ENCODE results near the gene FBN2. TPM values are rescaled to one million over a fixed set of nuclear protein-coding genes. Genes with fewer than 3 reads are reported as not detected.

The FBN2 gene
- total RNA-seq, 1 experiment from 2014 or later = 0.42 TPM

GRCh38 chr5:128216860-128217531, 321.0 kb downstream of the FBN2 start:
- Histone ChIP-seq H3K36me3 (ENCODE audit: control insufficient read depth in 1 of 2, insufficient read depth in 2 of 2, low read length in 2 of 2) (no peaks in the 10 kb centered on the region), H2AFZ (ENCODE audit: low read depth, low read length, poor library complexity, severe bottlenecking) (no peak overlapping the region), H3K9me2 (ENCODE audit: insufficient read depth) (no peaks in the 10 kb centered on the region), H3K9ac (ENCODE audit: low read length) (no peak overlapping the region), H3K4me1 (ENCODE audit: control insufficient read depth in 1 of 2, insufficient read depth in 2 of 2, low read length in 2 of 2) (no peaks in the 10 kb centered on the region), H3K27me3 (ENCODE audit: insufficient read depth, low read length) (no peaks in the 10 kb centered on the region), H4K20me1 (ENCODE audit: insufficient read depth) (no peaks in the 10 kb centered on the region), H3K27ac (ENCODE audit: low read depth, low read length) (no peak overlapping the region), H3K9me3 (ENCODE audit: control insufficient read depth in 1 of 2, insufficient read depth in 1 of 2, low read depth in 1 of 2, low read length in 2 of 2) (no peaks in the 10 kb centered on the region), H3K4me2 (ENCODE audit: low read length) (no peak overlapping the region), H3K79me2 (ENCODE audit: insufficient read depth, low read length) (no peaks in the 10 kb centered on the region), H3K4me3 (replicated peaks in 1 of 2; ENCODE audit: low read depth in 1 of 2, low read length in 2 of 2) (no peak overlapping the region)
- intact Hi-C loops (cut with micrococcal nuclease) = loop anchor here (10.0 kb wide), 1 partner anchor 838 kb away; no protein-coding TSS in a partner anchor
- DNase-seq (ENCODE audit: low read depth, low spot score) (no peak), ATAC-seq (no peak)
- TF ChIP-seq EZH2phosphoT487 (IDR thresholded peaks at IDR 0.05; ENCODE audit: borderline replicate concordance) (no peak), SP1 (IDR thresholded peaks at IDR 0.05; ENCODE audit: low read depth) (no peak), CBX3 (IDR thresholded peaks at IDR 0.05; ENCODE audit: low read depth) (no peak), SRF (IDR thresholded peaks at IDR 0.05; ENCODE audit: low read depth) (no peak), POLR2AphosphoS5 (IDR thresholded peaks at IDR 0.05; ENCODE audit: low read depth, low read length) (no peak), JUND (IDR thresholded peaks at IDR 0.05) (no peak), ZFX (IDR thresholded peaks at IDR 0.05) (no peak), CTCF (IDR thresholded peaks at IDR 0.05 in 2 of 3, conservative IDR thresholded peaks at IDR 0.05 in 1 of 3; ENCODE audit: borderline replicate concordance in 1 of 3, insufficient read depth in 1 of 3, low read depth in 2 of 3, low read length in 2 of 3) (no peak), ZNF274 (IDR thresholded peaks at IDR 0.05; ENCODE audit: low read depth, low read length) (no peak)
- BruUV-seq (replicated peaks) = no TSS peak
- ChIA-PET POLR2A (no interaction called here), RAD21 (ENCODE audit: low non-redundant PET in 1 of 2, low total read pairs in 2 of 2, uncharacterized antibody in 2 of 2, unreplicated experiment in 2 of 2) (no interaction called here), CTCF (interaction anchor here (1.0 kb wide), 1 partner anchor 282 kb away, joined by 4 read pairs; no protein-coding TSS in a partner anchor)
